HepG2 (cell line): ENCODE results near the gene ZCCHC8. TPM values are rescaled to one million over a fixed set of nuclear protein-coding genes. Genes with fewer than 3 reads are reported as not detected.

Experiments used
- CBX2 ChIP-seq, 2 experiments: fragments of 200-600 bp in 1 of 2; sonication (generic); formaldehyde crosslinking in 1 of 2; IDR thresholded peaks; 2 replicates each; pipeline versions ENCODE4 v1.7.0 to v1.8.1; 2018 to 2022; ENCODE audit warnings: low read depth in 2 of 2, low read length in 1 of 2, mild to moderate bottlenecking in 1 of 2, missing genetic modification reagents in 1 of 2
- CCAR2 ChIP-seq: fragments of 200-400 bp; formaldehyde crosslinking; optimal IDR thresholded peaks from 2 replicates; pipeline ENCODE3; 2018; ENCODE audit warnings: low read depth, mild to moderate bottlenecking, low read length, moderate library complexity
- CCDC6 ChIP-seq: sonication (generic); formaldehyde crosslinking; IDR thresholded peaks from 2 replicates; pipeline ENCODE4 v1.8.1; 2022; ENCODE audit warnings: mild to moderate bottlenecking, missing genetic modification reagents, moderate library complexity
- EP300 ChIP-seq, 3 experiments: sonication (generic) in 1 of 3; formaldehyde crosslinking in 1 of 3; IDR thresholded peaks; 2 replicates each; pipeline versions ENCODE4 v1.5.1 to v1.6.1; 2011 to 2020; ENCODE audit warnings: low read depth in 2 of 3, low read length in 2 of 3, borderline replicate concordance in 1 of 3, improper control_type of control experiment in 1 of 3, mild to moderate bottlenecking in 1 of 3, missing genetic modification reagents in 1 of 3, moderate library complexity in 1 of 3
- FOXK2 ChIP-seq: fragments of 450-650 bp; IDR thresholded peaks from 2 replicates; pipeline ENCODE4 v1.6.1; 2016
- GTF2F1 ChIP-seq: fragments of 150-350 bp; IDR thresholded peaks from 2 replicates; pipeline ENCODE4 v1.6.1; 2014; ENCODE audit warnings: low read length
- HMG20B ChIP-seq: conservative IDR thresholded peaks from 2 replicates; pipeline ENCODE4 v1.6.1; 2016; ENCODE audit warnings: missing genetic modification reagents, missing compliant biosample characterization
- HMGA1 ChIP-seq: sonication (generic); formaldehyde crosslinking; conservative IDR thresholded peaks from 2 replicates; pipeline ENCODE4 v1.4.0; 2020; ENCODE audit warnings: missing genetic modification reagents
- KDM4B ChIP-seq: sonication (generic); formaldehyde crosslinking; IDR thresholded peaks from 2 replicates; pipeline ENCODE4 v1.4.0; 2020; ENCODE audit warnings: missing genetic modification reagents
- MTA3 ChIP-seq: sonication (generic); formaldehyde crosslinking; IDR thresholded peaks from 2 replicates; pipeline ENCODE4 v1.4.0; 2020; ENCODE audit warnings: missing genetic modification reagents
- ONECUT2 ChIP-seq: sonication (generic); formaldehyde crosslinking; IDR thresholded peaks from 2 replicates; pipeline ENCODE4 v1.4.0; 2020; ENCODE audit warnings: missing genetic modification reagents
- SALL2 ChIP-seq: sonication (generic); formaldehyde crosslinking; IDR thresholded peaks from 2 replicates; pipeline ENCODE4 v1.8.1; 2023; ENCODE audit warnings: mild to moderate bottlenecking, missing genetic modification reagents, inconsistent platforms
- THYN1 ChIP-seq: sonication (generic); formaldehyde crosslinking; IDR thresholded peaks from 2 replicates; pipeline ENCODE4 v1.8.1; 2023; ENCODE audit warnings: low read depth, mild to moderate bottlenecking, moderate library complexity, missing genetic modification reagents, borderline replicate concordance
- ZBTB21 ChIP-seq: sonication (generic); formaldehyde crosslinking; IDR thresholded peaks from 2 replicates; pipeline ENCODE4 v1.4.0; 2020; ENCODE audit warnings: missing genetic modification reagents
- ZNF101 ChIP-seq: sonication (generic); formaldehyde crosslinking; IDR thresholded peaks from 2 replicates; pipeline ENCODE4 v1.4.0; 2020; ENCODE audit warnings: mild to moderate bottlenecking, low read depth, missing genetic modification reagents, borderline replicate concordance
- ZNF670 ChIP-seq: sonication (generic); formaldehyde crosslinking; IDR thresholded peaks from 2 replicates; pipeline ENCODE4 v1.8.0; 2022; ENCODE audit warnings: mild to moderate bottlenecking, missing genetic modification reagents, borderline replicate concordance
- ZNF672 ChIP-seq: sonication (generic); formaldehyde crosslinking; IDR thresholded peaks from 2 replicates; pipeline ENCODE4 v1.8.1; 2022; ENCODE audit warnings: missing genetic modification reagents
- polyA plus RNA-seq, 8 experiments: library from polyadenylated mRNA; depleted of rRNA in 3 of 8; stranded (reverse) in 7 of 8; unstranded in 1 of 8; fragments of >200 nt; fragmentation: Illumina TruSeq in 4 of 8; extraction: Trizol in 4 of 8; gene quantifications; 2 replicates each; pipeline versions ENCODE4 v1.2.1 to v1.2.3, GENCODE V29; 2011 to 2016; ENCODE audit warnings: low read depth in 4 of 8, missing spikeins in 1 of 8, mixed read lengths in 1 of 8; ENCODE audit not compliant: insufficient read depth in 1 of 8
- total RNA-seq, 5 experiments: library from RNA; depleted of rRNA; stranded (reverse); fragments of >200 nt; fragmentation: Illumina TruSeq; extraction: Trizol; gene quantifications; 2 replicates each; pipeline ENCODE4 v1.2.3, GENCODE V29; 2016; ENCODE audit warnings: low read depth in 1 of 5
- TF ChIP-seq, protein P1 (sequence below): IDR thresholded peaks from 2 replicates; pipeline ENCODE4 v1.6.1; 2016; ENCODE audit warnings: low read depth, borderline replicate concordance
- TF ChIP-seq, protein P2 (sequence below): fragments of 450-650 bp; IDR thresholded peaks from 2 replicates; pipeline ENCODE4 v1.6.1; 2017; ENCODE audit warnings: mild to moderate bottlenecking
- TF ChIP-seq, protein P3 (sequence below): sonication (generic); formaldehyde crosslinking; IDR thresholded peaks from 2 replicates; pipeline ENCODE4 v1.4.0; 2020; ENCODE audit warnings: missing genetic modification reagents, mild to moderate bottlenecking, borderline replicate concordance
- TF ChIP-seq, protein P4 (sequence below): sonication (generic); formaldehyde crosslinking; IDR thresholded peaks from 2 replicates; pipeline ENCODE4 v1.4.0; 2020; ENCODE audit warnings: missing genetic modification reagents

Gene ZCCHC8
- total and polyA plus RNA-seq, 2 of the 13 experiments (the other 11 are each of a cell fraction or from before 2014, with no cell fraction given), result 18.6 to 20.9 TPM

DNA sequence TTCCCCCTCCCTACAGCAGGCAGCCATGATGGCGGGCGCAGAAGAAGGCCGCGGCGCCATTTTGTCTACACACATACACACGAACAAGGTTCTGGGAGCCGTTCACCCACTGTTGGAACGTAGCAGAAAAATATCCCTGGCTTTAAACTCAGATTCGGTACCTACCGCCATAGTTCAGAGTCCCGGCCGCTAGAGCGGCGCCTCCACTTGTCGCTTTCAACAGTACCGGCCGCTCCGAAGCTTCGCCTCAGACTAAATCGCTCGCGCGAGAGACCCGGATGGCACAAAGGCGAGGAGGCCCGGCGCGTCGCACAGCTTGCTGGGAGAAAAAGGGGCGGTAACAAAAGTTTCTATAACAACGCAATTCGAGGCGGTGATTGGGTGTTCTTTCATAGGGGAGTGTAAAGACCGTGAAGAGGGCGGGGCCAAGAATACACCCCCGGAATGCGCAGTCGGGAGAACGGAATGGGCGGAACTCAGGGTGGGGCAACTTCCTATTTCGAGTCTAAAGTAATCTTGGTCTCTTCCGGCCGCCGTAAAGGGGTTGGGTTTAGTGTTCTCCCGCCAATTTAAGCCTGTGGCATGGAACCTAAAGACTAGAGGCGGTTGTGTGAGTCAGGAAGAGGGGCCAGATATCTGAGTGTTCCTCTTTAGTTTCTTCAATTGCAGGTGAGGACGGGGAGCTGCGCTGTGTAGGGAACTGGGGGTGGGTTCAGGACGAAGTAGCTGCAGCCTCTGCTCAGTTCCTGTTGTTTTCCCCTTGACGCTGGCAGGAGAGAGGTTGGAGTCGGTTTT, 26.1 kb upstream of the ZCCHC8 start, which contains the start of the genes KNTC1 and RSRC2 (continued):
- TF ChIP-seq GTF2F1 (0 out of 2 replicates have a peak, but pooled peaks have one; percentile 16), CCAR2 (no peak), FOXK2 (no peak; the same call in 1 of the 2 replicates), HMGA1 (CRISPR knock-in tag) (no peak), ZNF670 (no peak), CCDC6 (CRISPR knock-in tag) (peak; percentile 95), ZNF101 (CRISPR knock-in tag) (no peak), ZNF672 (CRISPR knock-in tag) (no peak), THYN1 (CRISPR knock-in tag) (no peak), ZBTB21 (CRISPR knock-in tag) (no peak), HMG20B (0 out of 2 replicates have a peak, but pooled peaks have one; percentile 16), ONECUT2 (CRISPR knock-in tag) (no peak), KDM4B (CRISPR knock-in tag) (peak; percentile 33; the same call in 1 of the 2 replicates), SALL2 (peak; percentile 86; the same call in 1 of the 2 replicates), MTA3 (CRISPR knock-in tag) (no peak), CBX2 (IDR thresholded peaks at IDR 0.05; ENCODE audit: low read depth, low read length) (no peak), CBX2 (CRISPR knock-in tag; IDR thresholded peaks at IDR 0.05; ENCODE audit: low read depth) (no peak), EP300 (IDR thresholded peaks at IDR 0.05; ENCODE audit: low read depth in 2 of 2, low read length in 2 of 2) (peak; percentile 8 to 34), EP300 (CRISPR knock-in tag; IDR thresholded peaks at IDR 0.05; ENCODE audit: borderline replicate concordance) (no peak)
- TF ChIP-seq, protein P1, sequence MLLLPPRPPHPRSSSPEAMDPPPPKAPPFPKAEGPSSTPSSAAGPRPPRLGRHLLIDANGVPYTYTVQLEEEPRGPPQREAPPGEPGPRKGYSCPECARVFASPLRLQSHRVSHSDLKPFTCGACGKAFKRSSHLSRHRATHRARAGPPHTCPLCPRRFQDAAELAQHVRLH (CRISPR knock-in tag), result peak; percentile 55; the same call in 1 of the 2 replicates
- TF ChIP-seq, protein P2, sequence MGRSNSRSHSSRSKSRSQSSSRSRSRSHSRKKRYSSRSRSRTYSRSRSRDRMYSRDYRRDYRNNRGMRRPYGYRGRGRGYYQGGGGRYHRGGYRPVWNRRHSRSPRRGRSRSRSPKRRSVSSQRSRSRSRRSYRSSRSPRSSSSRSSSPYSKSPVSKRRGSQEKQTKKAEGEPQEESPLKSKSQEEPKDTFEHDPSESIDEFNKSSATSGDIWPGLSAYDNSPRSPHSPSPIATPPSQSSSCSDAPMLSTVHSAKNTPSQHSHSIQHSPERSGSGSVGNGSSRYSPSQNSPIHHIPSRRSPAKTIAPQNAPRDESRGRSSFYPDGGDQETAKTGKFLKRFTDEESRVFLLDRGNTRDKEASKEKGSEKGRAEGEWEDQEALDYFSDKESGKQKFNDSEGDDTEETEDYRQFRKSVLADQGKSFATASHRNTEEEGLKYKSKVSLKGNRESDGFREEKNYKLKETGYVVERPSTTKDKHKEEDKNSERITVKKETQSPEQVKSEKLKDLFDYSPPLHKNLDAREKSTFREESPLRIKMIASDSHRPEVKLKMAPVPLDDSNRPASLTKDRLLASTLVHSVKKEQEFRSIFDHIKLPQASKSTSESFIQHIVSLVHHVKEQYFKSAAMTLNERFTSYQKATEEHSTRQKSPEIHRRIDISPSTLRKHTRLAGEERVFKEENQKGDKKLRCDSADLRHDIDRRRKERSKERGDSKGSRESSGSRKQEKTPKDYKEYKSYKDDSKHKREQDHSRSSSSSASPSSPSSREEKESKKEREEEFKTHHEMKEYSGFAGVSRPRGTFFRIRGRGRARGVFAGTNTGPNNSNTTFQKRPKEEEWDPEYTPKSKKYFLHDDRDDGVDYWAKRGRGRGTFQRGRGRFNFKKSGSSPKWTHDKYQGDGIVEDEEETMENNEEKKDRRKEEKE, result no peak
- TF ChIP-seq, protein P3, sequence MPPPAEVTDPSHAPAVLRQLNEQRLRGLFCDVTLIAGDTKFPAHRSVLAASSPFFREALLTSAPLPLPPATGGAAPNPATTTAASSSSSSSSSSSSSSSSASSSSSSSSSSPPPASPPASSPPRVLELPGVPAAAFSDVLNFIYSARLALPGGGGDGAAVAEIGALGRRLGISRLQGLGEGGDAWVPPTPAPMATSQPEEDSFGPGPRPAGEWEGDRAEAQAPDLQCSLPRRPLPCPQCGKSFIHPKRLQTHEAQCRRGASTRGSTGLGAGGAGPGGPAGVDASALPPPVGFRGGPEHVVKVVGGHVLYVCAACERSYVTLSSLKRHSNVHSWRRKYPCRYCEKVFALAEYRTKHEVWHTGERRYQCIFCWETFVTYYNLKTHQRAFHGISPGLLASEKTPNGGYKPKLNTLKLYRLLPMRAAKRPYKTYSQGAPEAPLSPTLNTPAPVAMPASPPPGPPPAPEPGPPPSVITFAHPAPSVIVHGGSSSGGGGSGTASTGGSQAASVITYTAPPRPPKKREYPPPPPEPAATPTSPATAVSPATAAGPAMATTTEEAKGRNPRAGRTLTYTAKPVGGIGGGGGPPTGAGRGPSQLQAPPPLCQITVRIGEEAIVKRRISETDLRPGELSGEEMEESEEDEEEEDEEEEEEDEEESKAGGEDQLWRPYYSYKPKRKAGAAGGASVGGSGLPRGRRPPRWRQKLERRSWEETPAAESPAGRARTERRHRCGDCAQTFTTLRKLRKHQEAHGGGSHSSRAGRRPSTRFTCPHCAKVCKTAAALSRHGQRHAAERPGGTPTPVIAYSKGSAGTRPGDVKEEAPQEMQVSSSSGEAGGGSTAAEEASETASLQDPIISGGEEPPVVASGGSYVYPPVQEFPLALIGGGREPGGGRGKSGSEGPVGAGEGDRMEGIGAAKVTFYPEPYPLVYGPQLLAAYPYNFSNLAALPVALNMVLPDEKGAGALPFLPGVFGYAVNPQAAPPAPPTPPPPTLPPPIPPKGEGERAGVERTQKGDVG (CRISPR knock-in tag), result no peak
- TF ChIP-seq, protein P4, sequence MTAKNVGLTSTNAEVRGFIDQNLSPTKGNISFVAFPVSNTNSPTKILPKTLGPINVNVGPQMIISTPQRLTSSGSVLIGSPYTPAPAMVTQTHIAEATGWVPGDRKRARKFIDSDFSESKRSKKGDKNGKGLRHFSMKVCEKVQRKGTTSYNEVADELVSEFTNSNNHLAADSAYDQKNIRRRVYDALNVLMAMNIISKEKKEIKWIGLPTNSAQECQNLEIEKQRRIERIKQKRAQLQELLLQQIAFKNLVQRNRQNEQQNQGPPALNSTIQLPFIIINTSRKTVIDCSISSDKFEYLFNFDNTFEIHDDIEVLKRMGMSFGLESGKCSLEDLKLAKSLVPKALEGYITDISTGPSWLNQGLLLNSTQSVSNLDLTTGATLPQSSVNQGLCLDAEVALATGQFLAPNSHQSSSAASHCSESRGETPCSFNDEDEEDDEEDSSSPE (CRISPR knock-in tag), result peak; percentile 99
